ENCODE measurements around the gene PPP1R14C. TPM values are rescaled to one million over a fixed set of nuclear protein-coding genes. Genes with fewer than 3 reads are reported as not detected.
A peak's percentile ranks its signal among the peaks of the same experiment; 100 is the strongest.

The PPP1R14C gene
- total RNA-seq: under 1 TPM; 0.09 to 0.90 (median 0.54) TPM
- polyA plus RNA-seq: 1 to 10 TPM; 1.4 to 7.3 TPM

- FAIRE-seq (no peak), DNase-seq (peak; percentile 16 to 75 (median 30)), ATAC-seq (peak; percentile 73 to 87 (median 82))
- Histone ChIP-seq H3K9me3 (no peaks in the 10 kb centered on the region), H3K36me3 (no peaks in the 10 kb centered on the region), H3K27ac (no peak within 1 kb of the TSS), H3K4me3 (peak within 1 kb of the TSS; percentile 23 to 46 (median 32)), H3K27me3 (peaks cover 0 to 29% (median 5%) of the 10 kb centered on the region in 4 donors), H3K4me1 (peaks cover 0 to 7% (median 3%) of the 10 kb centered on the region in 3 donors)
- TF ChIP-seq, protein P1, sequence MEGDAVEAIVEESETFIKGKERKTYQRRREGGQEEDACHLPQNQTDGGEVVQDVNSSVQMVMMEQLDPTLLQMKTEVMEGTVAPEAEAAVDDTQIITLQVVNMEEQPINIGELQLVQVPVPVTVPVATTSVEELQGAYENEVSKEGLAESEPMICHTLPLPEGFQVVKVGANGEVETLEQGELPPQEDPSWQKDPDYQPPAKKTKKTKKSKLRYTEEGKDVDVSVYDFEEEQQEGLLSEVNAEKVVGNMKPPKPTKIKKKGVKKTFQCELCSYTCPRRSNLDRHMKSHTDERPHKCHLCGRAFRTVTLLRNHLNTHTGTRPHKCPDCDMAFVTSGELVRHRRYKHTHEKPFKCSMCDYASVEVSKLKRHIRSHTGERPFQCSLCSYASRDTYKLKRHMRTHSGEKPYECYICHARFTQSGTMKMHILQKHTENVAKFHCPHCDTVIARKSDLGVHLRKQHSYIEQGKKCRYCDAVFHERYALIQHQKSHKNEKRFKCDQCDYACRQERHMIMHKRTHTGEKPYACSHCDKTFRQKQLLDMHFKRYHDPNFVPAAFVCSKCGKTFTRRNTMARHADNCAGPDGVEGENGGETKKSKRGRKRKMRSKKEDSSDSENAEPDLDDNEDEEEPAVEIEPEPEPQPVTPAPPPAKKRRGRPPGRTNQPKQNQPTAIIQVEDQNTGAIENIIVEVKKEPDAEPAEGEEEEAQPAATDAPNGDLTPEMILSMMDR (IDR thresholded peaks at IDR 0.05): no peak
- WGBS, 2 donors: 1% methylated on average over 52 to 103 of the region's 103 CpGs
- intact Hi-C loops (cut with DNase I): no loop called here
These were observed at the start of gene PPP1R14C for GRCh38 chr6:150142670-150143515. Gene PPP1R14C (plus strand): TSS chr6:150143044. CDS start chr6:150143193, 149 bp downstream.

- H3K4me3 ChIP-seq: no peak overlapping the region
- 83 to 84% methylated on average over 6 of the region's 6 CpGs for WGBS, 2 donors
- no peaks in the 10 kb centered on the region for H3K27me3 ChIP-seq
- no peak overlapping the region for H3K27ac ChIP-seq
- no peaks in the 10 kb centered on the region for H3K4me1 ChIP-seq
- TF ChIP-seq, protein P1 (IDR thresholded peaks at IDR 0.05): no peak
- DNase-seq (no peak), ATAC-seq (no peak), FAIRE-seq (no peak)
- H3K36me3 ChIP-seq: no peaks in the 10 kb centered on the region
- intact Hi-C loops (cut with DNase I): no loop called here
- no peaks in the 10 kb centered on the region for H3K9me3 ChIP-seq
These were observed 49.4 kb upstream of the PPP1R14C start for GRCh38 chr6:150093397-150093796.

DNA sequence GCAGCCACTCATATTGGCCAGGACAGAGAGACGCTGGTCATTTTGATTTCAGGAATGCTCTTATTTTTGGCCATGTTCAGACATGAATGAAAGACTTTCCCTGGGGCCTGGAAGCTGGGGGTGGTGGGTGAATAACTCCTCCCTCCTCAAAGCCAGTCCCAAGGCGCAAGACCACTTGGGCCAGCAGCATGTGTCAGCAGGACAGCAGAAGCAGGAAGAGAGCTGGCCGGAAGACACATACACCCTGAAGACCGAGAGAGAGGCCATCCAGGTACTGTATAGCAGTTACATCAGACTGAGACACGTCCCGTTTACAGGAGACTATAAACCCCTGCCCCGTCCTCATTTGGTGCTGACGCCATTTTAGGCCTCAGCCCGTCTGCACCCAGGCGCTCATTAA is 44.7 kb upstream of the PPP1R14C start:
- no peak for DNase-seq
- H3K36me3 ChIP-seq: no peaks in the 10 kb centered on the region
- TF ChIP-seq, protein P1 (IDR thresholded peaks at IDR 0.05): no peak
- no peaks in the 10 kb centered on the region for H3K27me3 ChIP-seq
- ATAC-seq: no peak
- H3K27ac ChIP-seq: no peak overlapping the region
- no peaks in the 10 kb centered on the region for H3K4me1 ChIP-seq
- FAIRE-seq: no peak
- intact Hi-C loops (cut with DNase I): no loop called here
- 84 to 88% methylated on average over 10 of the region's 10 CpGs for WGBS, 2 donors
- H3K4me3 ChIP-seq: no peak overlapping the region
- H3K9me3 ChIP-seq: no peaks in the 10 kb centered on the region

- no peaks in the 10 kb centered on the region for H3K27me3 ChIP-seq
- no peak overlapping the region for H3K4me3 ChIP-seq
- no peak for DNase-seq
- H3K27ac ChIP-seq: no peak overlapping the region
- FAIRE-seq: no peak
- H3K36me3 ChIP-seq: no peaks in the 10 kb centered on the region
- no peak for ATAC-seq
- intact Hi-C loops (cut with DNase I): no loop called here
- H3K9me3 ChIP-seq: no peaks in the 10 kb centered on the region
- H3K4me1 ChIP-seq: no peaks in the 10 kb centered on the region
- TF ChIP-seq, protein P1 (IDR thresholded peaks at IDR 0.05): no peak
- 83 to 86% methylated on average over 8 of the region's 8 CpGs for WGBS, 2 donors
These were observed 43.3 kb upstream of the PPP1R14C start for GRCh38 chr6:150099546-150099945.

DNA sequence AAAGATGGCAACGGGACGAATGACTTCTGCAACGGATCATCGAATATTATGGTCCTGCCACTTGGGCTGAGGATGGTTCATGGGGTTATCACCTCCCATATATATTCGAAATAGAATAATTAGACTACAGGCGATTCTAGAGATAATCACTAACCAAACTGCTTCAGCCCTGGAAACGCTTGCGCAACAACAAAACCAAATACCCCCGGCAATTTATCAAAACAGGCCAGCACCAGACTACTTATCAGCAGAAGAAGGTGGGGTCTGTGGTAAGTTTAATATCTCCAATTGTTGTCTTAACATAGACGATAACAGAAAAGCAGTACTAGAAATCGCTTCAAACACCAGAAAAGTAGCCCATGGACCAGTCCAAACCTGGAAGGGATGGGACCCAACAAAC is 42.9 kb upstream of the PPP1R14C start:
- no peak overlapping the region for H3K4me3 ChIP-seq
- no peak for ATAC-seq
- H3K27me3 ChIP-seq: no peaks in the 10 kb centered on the region
- no peak for DNase-seq
- TF ChIP-seq, protein P1 (IDR thresholded peaks at IDR 0.05): no peak
- H3K9me3 ChIP-seq: no peaks in the 10 kb centered on the region
- no peaks in the 10 kb centered on the region for H3K4me1 ChIP-seq
- H3K36me3 ChIP-seq: no peaks in the 10 kb centered on the region
- no peak for FAIRE-seq
- intact Hi-C loops (cut with DNase I): no loop called here
- H3K27ac ChIP-seq: no peak overlapping the region
- 75 to 85% methylated on average over 11 of the region's 11 CpGs for WGBS, 2 donors
